WTC11 (cell line): ENCODE results near the gene ZMIZ2. TPM values are rescaled to one million over a fixed set of nuclear protein-coding genes. Genes with fewer than 3 reads are reported as not detected.

ENCODE experiments used
- ATAC-seq: fragments of 200-7000 bp; cut with Tn5 transposase; 2 replicates; pipeline ENCODE4 v1.10.0; 2021; ENCODE audit warnings: mild to moderate bottlenecking, moderate library complexity
- CTCF ChIA-PET: fragments of 300-600 bp; sonication (Branson Sonifier 250); formaldehyde crosslinking; loops from one replicate; lab custom pipeline; 2021; ENCODE audit warnings: antibody characterized with exemption; lab: Charles Lee
- POLR2A ChIA-PET: fragments of 350-600 bp; sonication (Branson Sonifier 250); formaldehyde crosslinking; loops from one replicate; lab custom pipeline; 2021; ENCODE audit warnings: antibody characterized with exemption; lab: Charles Lee
- DNase-seq: peaks from one replicate; pipeline ENCODE4 v3.0.0; 2021; ENCODE audit warnings: low spot score
- H3K27ac Mint-ChIP-seq: 2 replicates; pipeline ENCODE4 v1.8.0; 2021; ENCODE audit warnings: mixed read lengths
- H3K27me3 Mint-ChIP-seq: 2 replicates; pipeline ENCODE4 v1.8.0; 2021; ENCODE audit warnings: low read depth, mild to moderate bottlenecking, moderate library complexity, mixed read lengths
- H3K36me3 Mint-ChIP-seq: 2 replicates; pipeline ENCODE4 v1.8.0; 2021; ENCODE audit warnings: mixed read lengths
- H3K4me1 Mint-ChIP-seq: 2 replicates; pipeline ENCODE4 v1.8.0; 2022; ENCODE audit warnings: mixed read lengths
- H3K4me3 Mint-ChIP-seq: 2 replicates; pipeline ENCODE4 v1.8.0; 2021; ENCODE audit warnings: mild to moderate bottlenecking, moderate library complexity, mixed read lengths
- H3K9me3 Mint-ChIP-seq: 2 replicates; pipeline ENCODE4 v1.8.0; 2021; ENCODE audit warnings: mixed read lengths
- CREM ChIP-seq: sonication (generic); formaldehyde crosslinking; IDR thresholded peaks from 2 replicates; pipeline ENCODE4 v1.8.1; 2022; ENCODE audit warnings: mild to moderate bottlenecking, missing genetic modification reagents, moderate library complexity
- E2F4 ChIP-seq: sonication (generic); formaldehyde crosslinking; IDR thresholded peaks from 2 replicates; pipeline ENCODE4 v1.8.1; 2022; ENCODE audit warnings: low read depth, mild to moderate bottlenecking, moderate library complexity, missing genetic modification reagents, borderline replicate concordance
- FOXP4 ChIP-seq: sonication (generic); formaldehyde crosslinking; IDR thresholded peaks from 2 replicates; pipeline ENCODE4 v1.8.0; 2022; ENCODE audit warnings: mild to moderate bottlenecking, missing genetic modification reagents
- GTF2I ChIP-seq: fragments of 250-450 bp; sonication (Bioruptor Pico); conservative IDR thresholded peaks from 2 replicates; pipeline ENCODE4 v1.4.0; 2021; ENCODE audit warnings: mild to moderate bottlenecking
- IRF1 ChIP-seq: sonication (generic); formaldehyde crosslinking; IDR thresholded peaks from 2 replicates; pipeline ENCODE4 v1.8.0; 2023; ENCODE audit warnings: missing genetic modification reagents
- KAT7 ChIP-seq: sonication (generic); formaldehyde crosslinking; IDR thresholded peaks from 2 replicates; pipeline ENCODE4 v1.8.1; 2023; ENCODE audit warnings: missing genetic modification reagents, mild to moderate bottlenecking, borderline replicate concordance
- MLX ChIP-seq: sonication (generic); formaldehyde crosslinking; IDR thresholded peaks from 2 replicates; pipeline ENCODE4 v1.8.1; 2023; ENCODE audit warnings: mild to moderate bottlenecking, missing genetic modification reagents, moderate library complexity
- NFYB ChIP-seq: sonication (generic); formaldehyde crosslinking; conservative IDR thresholded peaks from 2 replicates; pipeline ENCODE4 v1.8.0; 2022; ENCODE audit warnings: low read depth, missing genetic modification reagents
- SMAD3 ChIP-seq: sonication (generic); formaldehyde crosslinking; IDR thresholded peaks from 2 replicates; pipeline ENCODE4 v1.8.0; 2022; ENCODE audit warnings: missing genetic modification reagents, mild to moderate bottlenecking, borderline replicate concordance
- SMAD4 ChIP-seq: sonication (generic); formaldehyde crosslinking; IDR thresholded peaks from 2 replicates; pipeline ENCODE4 v1.8.0; 2022; ENCODE audit warnings: mild to moderate bottlenecking, missing genetic modification reagents
- TEAD1 ChIP-seq: sonication (generic); formaldehyde crosslinking; IDR thresholded peaks from 2 replicates; pipeline ENCODE4 v1.8.0; 2022; ENCODE audit warnings: mild to moderate bottlenecking, missing genetic modification reagents
- ZBTB21 ChIP-seq: sonication (generic); formaldehyde crosslinking; IDR thresholded peaks from 2 replicates; pipeline ENCODE4 v1.8.1; 2023; ENCODE audit warnings: mild to moderate bottlenecking, missing genetic modification reagents, borderline replicate concordance
- ZNF317 ChIP-seq: sonication (generic); formaldehyde crosslinking; IDR thresholded peaks from 2 replicates; pipeline ENCODE4 v1.8.1; 2023; ENCODE audit warnings: low read depth, mild to moderate bottlenecking, moderate library complexity, missing genetic modification reagents, borderline replicate concordance
- ZNF396 ChIP-seq: fragments of 250-450 bp; sonication (Bioruptor Pico); IDR thresholded peaks from 2 replicates; pipeline ENCODE4 v1.8.0; 2021; ENCODE audit warnings: mild to moderate bottlenecking, moderate library complexity, borderline replicate concordance
- ZNF512 ChIP-seq: sonication (generic); formaldehyde crosslinking; IDR thresholded peaks from 2 replicates; pipeline ENCODE4 v1.8.1; 2022; ENCODE audit warnings: missing genetic modification reagents, borderline replicate concordance
- ZNF532 ChIP-seq: fragments of 250-450 bp; sonication (Bioruptor Pico); IDR thresholded peaks from 2 replicates; pipeline ENCODE4 v1.9.0; 2021; ENCODE audit warnings: mild to moderate bottlenecking, borderline replicate concordance
- total RNA-seq: library from RNA; stranded (reverse); gene quantifications from 3 replicates; pipeline ENCODE4 v1.2.3, GENCODE V29; 2021

Gene ZMIZ2
- total RNA-seq, 1 experiment from 2014 or later = 102 TPM

- TF ChIP-seq NFYB (CRISPR knock-in tag) (no peak), MLX (CRISPR knock-in tag) (no peak), GTF2I (CRISPR knock-in tag) (no peak), CREM (CRISPR knock-in tag) (no peak)
Measured at GRCh38 chr7:44754802-44755697, 6.4 kb downstream of the ZMIZ2 start (continued).

DNA sequence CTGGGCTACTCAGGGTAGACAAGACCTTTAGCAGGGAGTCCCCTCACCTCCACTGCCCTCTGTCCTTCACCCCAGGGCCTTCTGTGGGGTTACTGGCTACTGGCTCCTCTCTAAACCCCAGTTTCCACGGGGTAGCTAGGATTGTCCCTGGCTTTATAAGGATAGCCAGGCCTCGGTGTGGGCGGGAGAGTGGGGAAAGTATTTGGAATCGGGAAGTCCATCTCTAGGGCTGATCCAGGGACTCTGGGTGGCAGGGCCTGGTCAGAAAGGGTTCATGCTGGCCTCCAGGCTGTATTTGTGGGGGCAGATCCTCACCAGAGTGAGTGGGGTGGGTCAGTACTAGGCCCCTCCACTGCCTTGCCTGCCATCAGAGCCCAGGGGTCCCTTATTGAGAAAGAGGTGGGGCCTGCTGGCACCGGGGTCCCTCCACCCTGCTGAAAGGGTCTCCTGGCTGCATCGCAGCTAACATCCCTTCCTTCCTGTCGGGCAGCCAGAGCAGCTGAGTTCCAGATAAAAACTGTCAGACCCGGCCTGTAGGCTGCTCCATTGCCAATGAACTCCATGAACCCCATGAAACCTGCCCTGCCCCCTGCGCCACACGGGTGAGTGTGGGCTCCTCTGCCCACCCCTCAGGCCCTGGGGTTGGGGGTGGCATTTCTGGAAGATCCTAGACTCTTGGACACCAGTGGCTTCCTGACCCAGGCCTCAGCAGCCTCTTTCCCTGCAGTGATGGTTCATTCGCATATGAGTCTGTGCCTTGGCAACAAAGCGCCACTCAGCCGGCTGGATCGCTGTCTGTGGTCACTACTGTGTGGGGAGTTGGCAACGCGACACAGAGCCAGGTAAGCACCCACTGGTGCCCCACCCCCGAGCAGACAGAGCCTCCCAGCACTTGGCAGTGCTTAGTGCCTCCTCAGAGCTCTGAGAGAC lies 7.3 kb downstream of the ZMIZ2 start:
- Mint-ChIP-seq H3K27ac (no peak overlapping the region), H3K9me3 (no peaks in the 10 kb centered on the region), H3K4me1 (peaks cover 24% of the 10 kb centered on the region), H3K27me3 (no peaks in the 10 kb centered on the region), H3K4me3 (no peak overlapping the region), H3K36me3 (peaks cover 17% of the 10 kb centered on the region)
- DNase-seq (no peak), ATAC-seq (no peak)
- TF ChIP-seq ZNF396 (CRISPR knock-in tag) = no peak
- TF ChIP-seq E2F4 (CRISPR knock-in tag) = no peak
- TF ChIP-seq FOXP4 (CRISPR knock-in tag) = no peak
- no peak for TF ChIP-seq TEAD1 (CRISPR knock-in tag)
- no peak for TF ChIP-seq SMAD4
- TF ChIP-seq ZNF532 = no peak
- no peak for TF ChIP-seq ZBTB21 (CRISPR knock-in tag)
- no peak for TF ChIP-seq SMAD3
- no peak for TF ChIP-seq KAT7 (CRISPR knock-in tag)
- no peak for TF ChIP-seq ZNF512 (CRISPR knock-in tag)
- no peak for TF ChIP-seq IRF1 (CRISPR knock-in tag)
- TF ChIP-seq ZNF317 = no peak
- ChIA-PET CTCF (interaction anchor here (1.0 kb wide), 1 partner anchor 168 kb away, joined by 3 read pairs; no protein-coding TSS in a partner anchor), POLR2A (no interaction called here)
